Upper lobe of left lung (tissue), 6 donors: ENCODE data around the gene GALC. TPM values are rescaled to one million over a fixed set of nuclear protein-coding genes. Genes with fewer than 3 reads are reported as not detected.

Experiments
- ATAC-seq, 2 donors: fragments of 200-7000 bp; cut with Tn5 transposase; one replicate each; pipeline ENCODE4 v1.9.1; 2022; ENCODE audit warnings: mild to moderate bottlenecking in 2 of 2, moderate library complexity in 2 of 2; ENCODE audit not compliant: low FRiP score in 2 of 2
- DNase-seq, 2 donors: peaks; one replicate each; pipeline ENCODE4 v3.0.0-alpha.2; 2019 to 2020
- H3K27ac ChIP-seq, 4 donors: fragments of 200-600 bp; sonication (generic); one replicate each; pipeline ENCODE4 v1.5.1; 2016 to 2019
- H3K27me3 ChIP-seq, 4 donors: fragments of 200-600 bp; sonication (generic); one replicate each; pipeline ENCODE4 v1.5.1; 2017 to 2019
- H3K36me3 ChIP-seq, 4 donors: fragments of 200-600 bp; sonication (generic); one replicate each; pipeline ENCODE4 v1.5.1; 2016 to 2019
- H3K4me1 ChIP-seq, 4 donors: fragments of 200-600 bp; sonication (generic); one replicate each; pipeline ENCODE4 v1.5.1; 2018 to 2019
- H3K4me3 ChIP-seq, 4 donors: fragments of 200-600 bp; sonication (generic); one replicate each; pipeline ENCODE4 v1.5.1; 2017 to 2019; ENCODE audit warnings: mild to moderate bottlenecking in 2 of 4, moderate library complexity in 1 of 4
- H3K9me3 ChIP-seq, 4 donors: fragments of 200-600 bp; sonication (generic); one replicate each; pipeline ENCODE4 v1.5.1; 2018 to 2019
- CTCF ChIP-seq, 6 experiments: fragments of 450-650 bp in 4 of 6; fragments of 200-600 bp in 2 of 6; sonication (generic) in 2 of 6; IDR thresholded peaks; one replicate each; pipeline ENCODE4 v1.5.1; 2016 to 2019; ENCODE audit warnings: antibody characterized with exemption in 6 of 6
- EP300 ChIP-seq, 4 donors: sonication (generic); formaldehyde crosslinking; IDR thresholded peaks; one replicate each; pipeline ENCODE4 v1.5.1; 2017; ENCODE audit warnings: antibody characterized with exemption in 4 of 4, control low read depth in 2 of 4
- POLR2A ChIP-seq, 4 donors: fragments of 450-650 bp; IDR thresholded peaks; one replicate each; pipeline ENCODE4 v1.5.1; 2016 to 2017; ENCODE audit warnings: antibody characterized with exemption in 4 of 4, mild to moderate bottlenecking in 2 of 4
- POLR2AphosphoS5 ChIP-seq, 2 donors: sonication (generic); formaldehyde crosslinking; IDR thresholded peaks; one replicate each; pipeline ENCODE4 v1.5.1; 2017; ENCODE audit warnings: antibody characterized with exemption in 2 of 2
- WGBS, 2 donors: methylation state at CpG; one replicate each; pipeline ENCODE4 v1.1.5; 2017 to 2018; 5-methylcytosine and 5-hydroxymethylcytosine counted together
- total RNA-seq, 6 donors: library from RNA; depleted of rRNA in 4 of 6; stranded (reverse); fragments of >200 nt in 4 of 6; gene quantifications; one replicate each; pipeline versions ENCODE4 v1.1.0 to v1.2.1, GENCODE V29; 2016 to 2021
- donor health status: DM: no; HTN: no; CAD: no; lungs with moderate emphysema.
- donor health status: DM: no; HTN: yes; CAD: no; lungs with severe emphysema.

The GALC gene
- total RNA-seq, 6 donors from 2014 or later = 24.2 to 64.3 (median 49.0) TPM

GRCh38 chr14:88036422-88036821 is 43.4 kb upstream of the GALC start:
- Histone ChIP-seq H3K36me3 (no peaks in the 10 kb centered on the region), H3K9me3 (no peaks in the 10 kb centered on the region), H3K4me1 (no peaks in the 10 kb centered on the region), H3K27ac (no peak overlapping the region), H3K4me3 (no peak overlapping the region), H3K27me3 (no peaks in the 10 kb centered on the region)
- no peak for DNase-seq
- no peak for ATAC-seq
- 77 to 85% methylated on average over 2 of the region's 2 CpGs for WGBS, 2 donors
- TF ChIP-seq CTCF (IDR thresholded peaks at IDR 0.05) = no peak
- no peak for TF ChIP-seq POLR2A (IDR thresholded peaks at IDR 0.05)
- no peak for TF ChIP-seq POLR2AphosphoS5 (IDR thresholded peaks at IDR 0.05)
- TF ChIP-seq EP300 (IDR thresholded peaks at IDR 0.05) = no peak

GRCh38 chr14:88034076-88034475 is 41.1 kb upstream of the GALC start:
- Histone ChIP-seq H3K9me3 (no peaks in the 10 kb centered on the region), H3K36me3 (no peaks in the 10 kb centered on the region), H3K4me3 (no peak overlapping the region), H3K4me1 (no peaks in the 10 kb centered on the region), H3K27ac (no peak overlapping the region), H3K27me3 (no peaks in the 10 kb centered on the region)
- DNase-seq (no peak), ATAC-seq (no peak)
- TF ChIP-seq EP300 (IDR thresholded peaks at IDR 0.05) = no peak
- no peak for TF ChIP-seq CTCF (IDR thresholded peaks at IDR 0.05)
- no peak for TF ChIP-seq POLR2AphosphoS5 (IDR thresholded peaks at IDR 0.05)
- no peak for TF ChIP-seq POLR2A (IDR thresholded peaks at IDR 0.05)
- 60 to 68% methylated on average over 2 of the region's 2 CpGs for WGBS, 2 donors

GRCh38 chr14:88032373-88032772 is 39.4 kb upstream of the GALC start:
- no peaks in the 10 kb centered on the region for H3K9me3 ChIP-seq
- H3K4me3 ChIP-seq = no peak overlapping the region
- 85 to 95% methylated on average over 1 of the region's 1 CpG for WGBS, 2 donors
- DNase-seq = no peak
- TF ChIP-seq POLR2AphosphoS5 (IDR thresholded peaks at IDR 0.05) (no peak), POLR2A (IDR thresholded peaks at IDR 0.05) (no peak), CTCF (IDR thresholded peaks at IDR 0.05) (no peak), EP300 (IDR thresholded peaks at IDR 0.05) (no peak)
- no peak overlapping the region for H3K27ac ChIP-seq
- ATAC-seq = no peak
- no peaks in the 10 kb centered on the region for H3K27me3 ChIP-seq
- H3K4me1 ChIP-seq = no peaks in the 10 kb centered on the region
- H3K36me3 ChIP-seq = no peaks in the 10 kb centered on the region

GRCh38 chr14:88030892-88031291 is 37.9 kb upstream of the GALC start:
- ATAC-seq = no peak
- H3K27me3 ChIP-seq = no peaks in the 10 kb centered on the region
- no peak for TF ChIP-seq POLR2A (IDR thresholded peaks at IDR 0.05)
- no peak for TF ChIP-seq CTCF (IDR thresholded peaks at IDR 0.05)
- no peak for TF ChIP-seq EP300 (IDR thresholded peaks at IDR 0.05)
- TF ChIP-seq POLR2AphosphoS5 (IDR thresholded peaks at IDR 0.05) = no peak

GRCh38 chr14:88030079-88030478 is 37.1 kb upstream of the GALC start:
- Histone ChIP-seq H3K27ac (no peak overlapping the region), H3K9me3 (no peaks in the 10 kb centered on the region), H3K36me3 (no peaks in the 10 kb centered on the region), H3K4me1 (no peaks in the 10 kb centered on the region), H3K27me3 (no peaks in the 10 kb centered on the region), H3K4me3 (no peak overlapping the region)
- peak in 1 of 2 donors; percentile 46 for ATAC-seq
- TF ChIP-seq POLR2AphosphoS5 (IDR thresholded peaks at IDR 0.05) (no peak), CTCF (IDR thresholded peaks at IDR 0.05) (no peak), EP300 (IDR thresholded peaks at IDR 0.05) (no peak), POLR2A (IDR thresholded peaks at IDR 0.05) (no peak)
- DNase-seq = no peak
- WGBS, 2 donors = 50 to 52% methylated on average over 1 of the region's 1 CpG

More at GRCh38 chr14:88030892-88031291, 37.9 kb upstream of the GALC start:
- no peak for DNase-seq
- no peak overlapping the region for H3K4me3 ChIP-seq
- no peak overlapping the region for H3K27ac ChIP-seq
- H3K4me1 ChIP-seq = no peaks in the 10 kb centered on the region
- no peaks in the 10 kb centered on the region for H3K9me3 ChIP-seq
- H3K36me3 ChIP-seq = no peaks in the 10 kb centered on the region
- 65 to 69% methylated on average over 1 of the region's 1 CpG for WGBS, 2 donors
